Effector memory CD8-positive, alpha-beta T cell (primary cell): ENCODE measurements around the gene MEIOC.
A peak's percentile ranks its signal among the peaks of the same experiment; 100 is the strongest.
"Not testable (repeated sequence)": the region's sequence is repeated elsewhere in the genome, so short reads cannot be mapped to it uniquely, and the experiment has no call there.

Experiments
- ATAC-seq: fragments of 150-1000 bp; cut with Tn5 transposase; replicated peaks from 2 replicates; pipeline ENCODE4 v1.10.0; 2021; ENCODE audit warnings: mild to moderate bottlenecking, moderate library complexity
- DNase-seq, 3 experiments: peaks; one replicate each; pipeline ENCODE4 v3.0.0; 2021
- H3K27ac Mint-ChIP-seq, 2 donors: one replicate each; pipeline ENCODE4 v1.8.0; 2022; ENCODE audit warnings: mild to moderate bottlenecking in 2 of 2, mixed read lengths in 2 of 2, moderate library complexity in 2 of 2
- H3K27me3 Mint-ChIP-seq, 2 donors: one replicate each; pipeline ENCODE4 v1.8.0; 2022; ENCODE audit warnings: mixed read lengths in 2 of 2
- H3K36me3 Mint-ChIP-seq: one replicate; pipeline ENCODE4 v1.8.0; 2022; ENCODE audit warnings: mild to moderate bottlenecking, moderate library complexity, mixed read lengths; ENCODE audit not compliant: insufficient read depth
- H3K4me1 Mint-ChIP-seq, 2 donors: one replicate each; pipeline ENCODE4 v1.8.0; 2022; ENCODE audit warnings: low read depth in 2 of 2, mixed read lengths in 2 of 2
- H3K4me3 Mint-ChIP-seq, 2 donors: one replicate each; pipeline ENCODE4 v1.8.0; 2022; ENCODE audit warnings: mild to moderate bottlenecking in 2 of 2, mixed read lengths in 2 of 2, moderate library complexity in 2 of 2
- H3K9me3 Mint-ChIP-seq, 2 donors: one replicate each; pipeline ENCODE4 v1.8.0; 2022; ENCODE audit warnings: mixed read lengths in 2 of 2

The MEIOC gene

GRCh38 chr17:44700288-44700687 is 44.0 kb downstream of the MEIOC start:
- H3K4me3 Mint-ChIP-seq, H3K4me1 Mint-ChIP-seq, H3K36me3 Mint-ChIP-seq, H3K27ac Mint-ChIP-seq, ATAC-seq, DNase-seq, H3K9me3 Mint-ChIP-seq: not testable (repeated sequence)
- H3K27me3 Mint-ChIP-seq: peaks cover 5 to 23% of the 10 kb centered on the region in 2 donors

- Mint-ChIP-seq H3K27ac (no peak overlapping the region), H3K4me1 (peaks cover 0 to 2% of the 10 kb centered on the region in 2 donors), H3K27me3 (peaks cover 9 to 21% of the 10 kb centered on the region in 2 donors), H3K36me3 (no peaks in the 10 kb centered on the region), H3K4me3 (no peak overlapping the region), H3K9me3 (no peaks in the 10 kb centered on the region)
- ATAC-seq (no peak), DNase-seq (no peak)
These were observed 51.6 kb downstream of the MEIOC start for GRCh38 chr17:44707755-44708400.

GRCh38 chr17:44708401-44709263 is 52.4 kb downstream of the MEIOC start, which contains the start of gene DBF4B:
Gene DBF4B, plus strand, starts transcription at chr17:44708665. Its CDS starts 156 bp downstream, at chr17:44708821.
- Mint-ChIP-seq H3K27ac (no peak within 1 kb of the TSS), H3K4me3 (no peak within 1 kb of the TSS), H3K36me3 (no peaks in the 10 kb centered on the region), H3K4me1 (peaks cover 0 to 2% of the 10 kb centered on the region in 2 donors), H3K9me3 (no peaks in the 10 kb centered on the region), H3K27me3 (peaks cover 9 to 13% of the 10 kb centered on the region in 2 donors)
- peak; percentile 99 for ATAC-seq
- DNase-seq: peak; percentile 82 to 87 (median 83)

GRCh38 chr17:44719444-44719843 is 63.2 kb downstream of the MEIOC start:
- H3K27ac Mint-ChIP-seq: peak overlapping the region in 1 of 2 donors; percentile 11
- peaks cover 3% of the 10 kb centered on the region for H3K36me3 Mint-ChIP-seq
- H3K27me3 Mint-ChIP-seq: no peaks in the 10 kb centered on the region
- DNase-seq: no peak
- no peak for ATAC-seq
- H3K4me3 Mint-ChIP-seq: no peak overlapping the region
- H3K9me3 Mint-ChIP-seq: no peaks in the 10 kb centered on the region
- H3K4me1 Mint-ChIP-seq: no peaks in the 10 kb centered on the region

- Mint-ChIP-seq H3K36me3 (peaks cover 3% of the 10 kb centered on the region), H3K27me3 (no peaks in the 10 kb centered on the region), H3K4me3 (no peak overlapping the region), H3K27ac (no peak overlapping the region), H3K4me1 (no peaks in the 10 kb centered on the region), H3K9me3 (no peaks in the 10 kb centered on the region)
- no peak for DNase-seq
- no peak for ATAC-seq
These were observed 66.0 kb downstream of the MEIOC start for GRCh38 chr17:44722254-44722653.
